ENCODE data around the gene ZNF672. TPM values are rescaled to one million over a fixed set of nuclear protein-coding genes. Genes with fewer than 3 reads are reported as not detected.
A peak's percentile ranks its signal among the peaks of the same experiment; 100 is the strongest.
"Not testable (repeated sequence)": the region's sequence is repeated elsewhere in the genome, so short reads cannot be mapped to it uniquely, and the experiment has no call there.

ZNF672 gene
- total RNA-seq, 1 donor: 15.2 TPM

DNA sequence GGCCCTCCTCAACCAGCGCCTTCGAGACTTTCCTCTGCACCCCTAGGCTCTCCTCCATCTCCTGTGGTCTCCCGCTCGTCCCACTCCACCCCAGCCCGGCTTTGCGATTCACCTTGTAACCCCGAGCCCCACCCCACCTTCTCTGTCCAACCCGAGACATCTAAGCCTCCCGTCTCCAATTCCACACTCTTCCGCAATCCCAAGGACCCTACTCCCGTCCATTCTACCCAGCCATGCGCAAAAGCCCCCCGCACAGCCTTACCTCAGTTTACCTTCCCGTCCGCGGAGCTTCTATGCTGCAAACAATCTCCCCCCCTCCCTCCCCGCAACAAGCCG lies 12.5 kb upstream of the ZNF672 start:
- peak overlapping the region; percentile 98 for H3K27ac ChIP-seq (ENCODE audit: low read depth, low read length)
- H3K27me3 ChIP-seq (ENCODE audit: insufficient read depth, low read length): no peaks in the 10 kb centered on the region
- peak overlapping the region; percentile 68 for H2AFZ ChIP-seq (ENCODE audit: low read length)
- no peaks in the 10 kb centered on the region for H3K9me3 ChIP-seq (ENCODE audit: low read depth, low read length)
- DNase-seq (ENCODE audit: insufficient read length, low spot score, missing footprints): no peak
- peaks cover 17% of the 10 kb centered on the region for H4K20me1 ChIP-seq (ENCODE audit: insufficient read depth, low read length)
- H3K4me2 ChIP-seq (ENCODE audit: insufficient read depth, low read length): peak overlapping the region; percentile 96
- peaks cover 42% of the 10 kb centered on the region for H3K79me2 ChIP-seq (ENCODE audit: insufficient read depth, low read length)
- H3K36me3 ChIP-seq (ENCODE audit: insufficient read depth, low read length): peaks cover 21% of the 10 kb centered on the region
- peaks cover 56% of the 10 kb centered on the region for H3K4me1 ChIP-seq (ENCODE audit: insufficient read depth, low read length)
- peak overlapping the region; percentile 83 for H3K4me3 ChIP-seq (ENCODE audit: insufficient read depth, low read length)
- no peak for TF ChIP-seq CTCF (IDR thresholded peaks at IDR 0.05; ENCODE audit: extremely low read depth, low read depth, low read length)

GRCh38 chr1:248825909-248826760 lies 11.9 kb upstream of the ZNF672 start, which contains the start of gene SH3BP5L:
SH3BP5L (minus strand) TSS chr1:248825915; CDS start chr1:248824935, 980 bp downstream.
- Histone ChIP-seq H4K20me1 (ENCODE audit: insufficient read depth, low read length) (peaks cover 17% of the 10 kb centered on the region), H3K4me2 (ENCODE audit: insufficient read depth, low read length) (peak within 1 kb of the TSS; percentile 96), H2AFZ (ENCODE audit: low read length) (peak within 1 kb of the TSS; percentile 90), H3K36me3 (ENCODE audit: insufficient read depth, low read length) (peaks cover 17% of the 10 kb centered on the region), H3K27ac (ENCODE audit: low read depth, low read length) (peak within 1 kb of the TSS; percentile 98), H3K9me3 (ENCODE audit: low read depth, low read length) (no peaks in the 10 kb centered on the region), H3K4me1 (ENCODE audit: insufficient read depth, low read length) (peaks cover 50% of the 10 kb centered on the region), H3K79me2 (ENCODE audit: insufficient read depth, low read length) (peaks cover 36% of the 10 kb centered on the region), H3K4me3 (ENCODE audit: insufficient read depth, low read length) (peak within 1 kb of the TSS; percentile 83), H3K27me3 (ENCODE audit: insufficient read depth, low read length) (no peaks in the 10 kb centered on the region)
- TF ChIP-seq CTCF (IDR thresholded peaks at IDR 0.05; ENCODE audit: extremely low read depth, low read depth, low read length): peak; percentile 65
- peak; percentile 98 for DNase-seq (ENCODE audit: insufficient read length, low spot score, missing footprints)

DNA sequence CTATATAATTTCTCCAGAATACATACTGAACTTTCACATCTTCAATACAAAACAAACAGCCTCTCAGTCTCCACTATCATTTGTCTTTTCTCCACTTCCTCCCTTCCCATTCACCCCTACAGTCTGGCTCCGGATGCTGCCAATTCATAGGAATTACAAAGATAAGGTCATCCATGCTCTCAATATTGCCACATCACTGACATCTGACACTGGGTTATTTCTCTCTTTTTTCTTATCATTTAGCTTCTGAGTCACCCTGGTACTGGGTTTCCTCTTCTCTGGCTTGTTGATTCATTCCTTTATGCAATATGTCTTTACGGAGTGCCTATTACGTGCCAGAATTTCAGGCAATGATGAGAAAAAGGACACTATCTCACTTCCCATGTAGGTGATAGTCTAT lies 9.2 kb upstream of the ZNF672 start:
- H3K4me1 ChIP-seq (ENCODE audit: insufficient read depth, low read length): peaks cover 25% of the 10 kb centered on the region
- peaks cover 17% of the 10 kb centered on the region for H3K79me2 ChIP-seq (ENCODE audit: insufficient read depth, low read length)
- H4K20me1 ChIP-seq (ENCODE audit: insufficient read depth, low read length): peaks cover under 1% of the 10 kb centered on the region
- no peaks in the 10 kb centered on the region for H3K9me3 ChIP-seq (ENCODE audit: low read depth, low read length)
- peak; percentile 97 for DNase-seq (ENCODE audit: insufficient read length, low spot score, missing footprints)
- no peak overlapping the region for H2AFZ ChIP-seq (ENCODE audit: low read length)
- peaks cover 9% of the 10 kb centered on the region for H3K36me3 ChIP-seq (ENCODE audit: insufficient read depth, low read length)
- no peaks in the 10 kb centered on the region for H3K27me3 ChIP-seq (ENCODE audit: insufficient read depth, low read length)
- TF ChIP-seq CTCF (IDR thresholded peaks at IDR 0.05; ENCODE audit: extremely low read depth, low read depth, low read length): no peak
- peak overlapping the region; percentile 35 for H3K4me2 ChIP-seq (ENCODE audit: insufficient read depth, low read length)
- peak overlapping the region; percentile 42 for H3K27ac ChIP-seq (ENCODE audit: low read depth, low read length)
- no peak overlapping the region for H3K4me3 ChIP-seq (ENCODE audit: insufficient read depth, low read length)

- not testable (repeated sequence) for H4K20me1 ChIP-seq (ENCODE audit: insufficient read depth, low read length); DNase-seq (ENCODE audit: insufficient read length, low spot score, missing footprints); H3K4me3 ChIP-seq (ENCODE audit: insufficient read depth, low read length); H3K36me3 ChIP-seq (ENCODE audit: insufficient read depth, low read length); H3K4me2 ChIP-seq (ENCODE audit: insufficient read depth, low read length); H3K27ac ChIP-seq (ENCODE audit: low read depth, low read length); H3K9me3 ChIP-seq (ENCODE audit: low read depth, low read length); H2AFZ ChIP-seq (ENCODE audit: low read length); H3K27me3 ChIP-seq (ENCODE audit: insufficient read depth, low read length); H3K79me2 ChIP-seq (ENCODE audit: insufficient read depth, low read length)
- peaks cover 11% of the 10 kb centered on the region for H3K4me1 ChIP-seq (ENCODE audit: insufficient read depth, low read length)
These were observed 7.4 kb upstream of the ZNF672 start for GRCh38 chr1:248830718-248831017.

Measured in osteoblast (primary cell).